Stomach (tissue), 9 donors: ENCODE data around the gene FADS6. TPM values are rescaled to one million over a fixed set of nuclear protein-coding genes. Genes with fewer than 3 reads are reported as not detected.

Experiments
- DNase-seq, 2 donors: peaks; one replicate each; pipeline versions ENCODE4 v3.0.0 to v3.0.0-alpha.2; 2013 to 2019
- H3K27ac ChIP-seq, 5 donors: fragments of 200-600 bp in 4 of 5; sonication (generic) in 4 of 5; one replicate each; pipeline ENCODE4 v1.5.1; 2013 to 2019; ENCODE audit warnings: mild to moderate bottlenecking in 1 of 5, moderate library complexity in 1 of 5
- H3K27me3 ChIP-seq, 3 donors: fragments of 200-600 bp; sonication (generic); one replicate each; pipeline ENCODE4 v1.5.1; 2017 to 2019; ENCODE audit warnings: mixed run types in 1 of 3
- H3K36me3 ChIP-seq, 4 donors: fragments of 200-600 bp; sonication (generic); 1 replicate in 3 of 4; 2 replicates in 1 of 4; pipeline ENCODE4 v1.5.1; 2016 to 2019
- H3K4me1 ChIP-seq, 4 donors: fragments of 200-600 bp; sonication (generic); one replicate each; pipeline ENCODE4 v1.5.1; 2016 to 2019
- H3K4me3 ChIP-seq, 4 donors: fragments of 200-600 bp; sonication (generic) in 3 of 4; one replicate each; pipeline ENCODE4 v1.5.1; 2016 to 2019; ENCODE audit warnings: mild to moderate bottlenecking in 1 of 4
- H3K9me3 ChIP-seq, 4 donors: fragments of 200-600 bp; sonication (generic); one replicate each; pipeline ENCODE4 v1.5.1; 2016 to 2019
- CTCF ChIP-seq, 7 experiments: fragments of 450-650 bp in 4 of 7; fragments of 200-600 bp in 3 of 7; sonication (generic) in 3 of 7; IDR thresholded peaks; one replicate each; pipeline ENCODE4 v1.5.1; 2016 to 2019; ENCODE audit warnings: antibody characterized with exemption in 7 of 7, control low read depth in 2 of 7, mild to moderate bottlenecking in 1 of 7
- EP300 ChIP-seq: sonication (generic); formaldehyde crosslinking; IDR thresholded peaks from one replicate; pipeline ENCODE4 v1.6.1; 2017; ENCODE audit warnings: antibody characterized with exemption
- POLR2A ChIP-seq, 4 donors: fragments of 450-650 bp; IDR thresholded peaks; one replicate each; pipeline ENCODE4 v1.6.1; 2016; ENCODE audit warnings: antibody characterized with exemption in 4 of 4, control low read depth in 2 of 4, mild to moderate bottlenecking in 1 of 4, moderate library complexity in 1 of 4
- POLR2AphosphoS5 ChIP-seq, 3 donors: sonication (generic); formaldehyde crosslinking; IDR thresholded peaks; one replicate each; pipeline ENCODE4 v1.6.1; 2016; ENCODE audit warnings: antibody characterized with exemption in 3 of 3
- WGBS, 5 donors: extraction: QIAGEN DNeasy Blood & Tissue Kit in 3 of 5; methylation state at CpG; one replicate each; pipeline versions ENCODE4 v1.1.5 to v1.1.7; 2013 to 2018; 5-methylcytosine and 5-hydroxymethylcytosine counted together
- intact Hi-C: fragments of 100-400 bp; cut with DNase I; formaldehyde crosslinking; loops from one replicate; pipeline ENCODE4 v1.15.1; 2023; ENCODE audit warnings: low total_unique reads
- polyA plus RNA-seq, 3 donors: library from polyadenylated mRNA; stranded (reverse); fragments of 200-250 nt; gene quantifications; one replicate each; pipeline ENCODE4 v1.2.3, GENCODE V29; 2013
- total RNA-seq, 5 donors: library from RNA; depleted of rRNA; stranded (reverse); fragments of >200 nt; gene quantifications; one replicate each; pipeline versions ENCODE4 v1.1.0 to v1.2.3, GENCODE V29; 2014 to 2016
- donor health status: healthy with polysubstance abuse.
- donor health status: Bipolar disorder and iron deficiency.
- donor health status: healthy.

FADS6 gene
- total and polyA plus RNA-seq, 8 donors: 0.50 to 1.8 TPM; not detected in 6

GRCh38 chr17:74904687-74905409 is 11.4 kb upstream of the FADS6 start:
- H3K4me1 ChIP-seq: peaks cover 0 to 11% (median 0%) of the 10 kb centered on the region in 4 donors
- H3K36me3 ChIP-seq: no peaks in the 10 kb centered on the region
- H3K4me3 ChIP-seq: no peak overlapping the region
- TF ChIP-seq POLR2AphosphoS5 (IDR thresholded peaks at IDR 0.05) (no peak), EP300 (no peak), POLR2A (IDR thresholded peaks at IDR 0.05) (no peak), CTCF (IDR thresholded peaks at IDR 0.05) (no peak)
- DNase-seq: no peak
- 76 to 82% (median 78%) methylated on average over 7 of the region's 7 CpGs for WGBS, 5 donors
- H3K9me3 ChIP-seq: no peaks in the 10 kb centered on the region
- H3K27ac ChIP-seq: no peak overlapping the region
- intact Hi-C loops: no loop called here
- peaks cover 0 to 73% (median 23%) of the 10 kb centered on the region in 3 donors for H3K27me3 ChIP-seq

DNA sequence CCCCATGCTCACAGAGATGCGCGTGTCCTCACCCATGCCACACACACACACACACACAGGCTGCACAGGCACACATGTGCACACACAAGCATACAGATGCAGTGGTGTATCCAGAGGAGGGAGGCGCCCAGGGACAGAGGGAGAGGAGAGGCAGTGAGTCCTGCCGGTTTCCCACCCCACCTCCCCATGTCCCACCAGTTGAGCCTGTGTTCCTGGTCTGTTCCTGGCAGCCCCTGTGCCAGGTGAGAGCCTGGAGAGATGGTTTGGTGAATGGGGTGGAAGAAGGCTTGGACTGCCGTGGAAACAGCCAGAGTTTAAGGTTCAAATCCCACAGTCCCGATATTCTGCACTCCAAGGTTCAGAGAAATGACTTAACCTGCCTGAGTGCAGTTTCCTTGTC is 10.2 kb upstream of the FADS6 start:
- H3K27me3 ChIP-seq: peaks cover 0 to 70% (median 23%) of the 10 kb centered on the region in 3 donors
- no peak for TF ChIP-seq CTCF (IDR thresholded peaks at IDR 0.05)
- TF ChIP-seq POLR2A (IDR thresholded peaks at IDR 0.05): no peak
- TF ChIP-seq POLR2AphosphoS5 (IDR thresholded peaks at IDR 0.05): no peak
- TF ChIP-seq EP300: no peak
- no peak overlapping the region for H3K4me3 ChIP-seq
- peaks cover 0 to 11% (median 0%) of the 10 kb centered on the region in 4 donors for H3K4me1 ChIP-seq
- WGBS, 5 donors: 61 to 80% (median 77%) methylated on average over 6 of the region's 6 CpGs
- intact Hi-C loops: no loop called here
- DNase-seq: no peak
- no peaks in the 10 kb centered on the region for H3K36me3 ChIP-seq
- H3K27ac ChIP-seq: no peak overlapping the region
- H3K9me3 ChIP-seq: no peaks in the 10 kb centered on the region

GRCh38 chr17:74903034-74903433 is 9.6 kb upstream of the FADS6 start:
- WGBS, 5 donors: 82 to 90% (median 84%) methylated on average over 9 of the region's 9 CpGs
- H3K4me3 ChIP-seq: no peak overlapping the region
- DNase-seq: no peak
- peaks cover 0 to 11% (median 0%) of the 10 kb centered on the region in 4 donors for H3K4me1 ChIP-seq
- H3K9me3 ChIP-seq: no peaks in the 10 kb centered on the region
- peaks cover 0 to 75% (median 23%) of the 10 kb centered on the region in 3 donors for H3K27me3 ChIP-seq
- intact Hi-C loops: no loop called here
- H3K36me3 ChIP-seq: no peaks in the 10 kb centered on the region
- no peak overlapping the region for H3K27ac ChIP-seq
- TF ChIP-seq CTCF (IDR thresholded peaks at IDR 0.05): no peak
- no peak for TF ChIP-seq EP300
- TF ChIP-seq POLR2A (IDR thresholded peaks at IDR 0.05): no peak
- no peak for TF ChIP-seq POLR2AphosphoS5 (IDR thresholded peaks at IDR 0.05)

- H3K9me3 ChIP-seq: no peaks in the 10 kb centered on the region
- H3K4me1 ChIP-seq: peaks cover 0 to 11% (median 0%) of the 10 kb centered on the region in 4 donors
- TF ChIP-seq POLR2A (IDR thresholded peaks at IDR 0.05): no peak
- peak in 1 of 3 donors; percentile 29 for TF ChIP-seq POLR2AphosphoS5 (IDR thresholded peaks at IDR 0.05)
- 31 to 55% (median 39%) methylated on average over 14 of the region's 14 CpGs for WGBS, 5 donors
- H3K36me3 ChIP-seq: no peaks in the 10 kb centered on the region
- H3K4me3 ChIP-seq: no peak overlapping the region
- H3K27me3 ChIP-seq: peaks cover 0 to 80% (median 23%) of the 10 kb centered on the region in 3 donors
- intact Hi-C loops: no loop called here
- no peak for DNase-seq
- no peak overlapping the region for H3K27ac ChIP-seq
These were observed 8.1 kb upstream of the FADS6 start for GRCh38 chr17:74901353-74902135.
